ENCODE results near the gene PTGIS. TPM values are rescaled to one million over a fixed set of nuclear protein-coding genes. Genes with fewer than 3 reads are reported as not detected.

PTGIS gene
- total and polyA plus RNA-seq, 8 donors: 4.9 to 84.8 (median 14.9) TPM

- Histone ChIP-seq H3K4me3 (no peak overlapping the region), H3K27me3 (no peaks in the 10 kb centered on the region), H3K27ac (peak overlapping the region; percentile 5 to 83 (median 72)), H3K36me3 (no peaks in the 10 kb centered on the region), H3K4me1 (peaks cover 23 to 55% (median 39%) of the 10 kb centered on the region in 4 donors), H3K9me3 (no peaks in the 10 kb centered on the region)
- 74 to 86% (median 83%) methylated on average over 15 of the region's 15 CpGs for WGBS, 5 donors
- TF ChIP-seq EP300 (IDR thresholded peaks at IDR 0.05) (no peak), POLR2AphosphoS5 (IDR thresholded peaks at IDR 0.05) (no peak), POLR2A (IDR thresholded peaks at IDR 0.05) (no peak), CTCF (IDR thresholded peaks at IDR 0.05) (no peak)
- no peak for DNase-seq
- intact Hi-C loops (cut with DNase I; ENCODE audit: low total_unique reads): no loop called here
These were observed 25.7 kb upstream of the PTGIS start for GRCh38 chr20:49593466-49594142.

- no peak overlapping the region for H3K4me3 ChIP-seq
These were observed 24.2 kb upstream of the PTGIS start for GRCh38 chr20:49592120-49592519.

GRCh38 chr20:49591217-49591865 is 23.4 kb upstream of the PTGIS start:
- Histone ChIP-seq H3K27ac (peak overlapping the region; percentile 24 to 66 (median 52)), H3K4me3 (no peak overlapping the region), H3K4me1 (peaks cover 19 to 59% (median 36%) of the 10 kb centered on the region in 4 donors), H3K36me3 (no peaks in the 10 kb centered on the region), H3K27me3 (no peaks in the 10 kb centered on the region), H3K9me3 (no peaks in the 10 kb centered on the region)
- 63 to 80% (median 75%) methylated on average over 4 of the region's 4 CpGs for WGBS, 5 donors
- intact Hi-C loops (cut with DNase I; ENCODE audit: low total_unique reads): no loop called here
- TF ChIP-seq POLR2AphosphoS5 (IDR thresholded peaks at IDR 0.05) (peak in 2 of 3 donors; percentile 39 to 64), POLR2A (IDR thresholded peaks at IDR 0.05) (no peak), EP300 (IDR thresholded peaks at IDR 0.05) (no peak), CTCF (IDR thresholded peaks at IDR 0.05) (no peak)
- DNase-seq: peak in 1 of 2 donors; percentile 80

More at GRCh38 chr20:49592120-49592519, 24.2 kb upstream of the PTGIS start:
- Histone ChIP-seq H3K27ac (peak overlapping the region in 2 of 5 donors; percentile 52 to 83), H3K27me3 (no peaks in the 10 kb centered on the region), H3K36me3 (no peaks in the 10 kb centered on the region), H3K4me1 (peaks cover 23 to 59% (median 39%) of the 10 kb centered on the region in 4 donors), H3K9me3 (no peaks in the 10 kb centered on the region)
- intact Hi-C loops (cut with DNase I; ENCODE audit: low total_unique reads): no loop called here
- no peak for DNase-seq
- TF ChIP-seq EP300 (IDR thresholded peaks at IDR 0.05) (no peak), CTCF (IDR thresholded peaks at IDR 0.05) (no peak), POLR2A (IDR thresholded peaks at IDR 0.05) (no peak), POLR2AphosphoS5 (IDR thresholded peaks at IDR 0.05) (no peak)

GRCh38 chr20:49590163-49591017 is 22.5 kb upstream of the PTGIS start:
- peaks cover 17 to 59% (median 37%) of the 10 kb centered on the region in 4 donors for H3K4me1 ChIP-seq
- H3K4me3 ChIP-seq: no peak overlapping the region
- DNase-seq: peak in 1 of 2 donors; percentile 30
- no peaks in the 10 kb centered on the region for H3K36me3 ChIP-seq
- no peaks in the 10 kb centered on the region for H3K27me3 ChIP-seq
- peak overlapping the region in 3 of 5 donors; percentile 24 to 39 (median 27) for H3K27ac ChIP-seq
- intact Hi-C loops (cut with DNase I; ENCODE audit: low total_unique reads): no loop called here
- TF ChIP-seq CTCF (IDR thresholded peaks at IDR 0.05) (no peak), POLR2A (IDR thresholded peaks at IDR 0.05) (no peak), POLR2AphosphoS5 (IDR thresholded peaks at IDR 0.05) (no peak), EP300 (IDR thresholded peaks at IDR 0.05) (no peak)
- WGBS, 5 donors: 84 to 90% (median 87%) methylated on average over 8 of the region's 8 CpGs
- no peaks in the 10 kb centered on the region for H3K9me3 ChIP-seq
